Gastrocnemius medialis (tissue), 4 donors: ENCODE data around the gene SLC5A8.

Source experiments
- CTCF ChIP-seq, 5 experiments: fragments of 450-650 bp in 3 of 5; fragments of 200-600 bp in 2 of 5; sonication (generic) in 2 of 5; IDR thresholded peaks in 4 of 5; conservative IDR thresholded peaks in 1 of 5; 1 replicate in 4 of 5; 2 replicates in 1 of 5; pipeline ENCODE4 v1.5.1; 2016 to 2019; ENCODE audit warnings: antibody characterized with exemption in 5 of 5, mild to moderate bottlenecking in 3 of 5, moderate library complexity in 3 of 5
- POLR2A ChIP-seq, 2 donors: fragments of 450-650 bp; IDR thresholded peaks; one replicate each; pipeline ENCODE4 v1.6.1; 2017; ENCODE audit warnings: antibody characterized with exemption in 2 of 2, mild to moderate bottlenecking in 2 of 2, moderate library complexity in 2 of 2

DNA sequence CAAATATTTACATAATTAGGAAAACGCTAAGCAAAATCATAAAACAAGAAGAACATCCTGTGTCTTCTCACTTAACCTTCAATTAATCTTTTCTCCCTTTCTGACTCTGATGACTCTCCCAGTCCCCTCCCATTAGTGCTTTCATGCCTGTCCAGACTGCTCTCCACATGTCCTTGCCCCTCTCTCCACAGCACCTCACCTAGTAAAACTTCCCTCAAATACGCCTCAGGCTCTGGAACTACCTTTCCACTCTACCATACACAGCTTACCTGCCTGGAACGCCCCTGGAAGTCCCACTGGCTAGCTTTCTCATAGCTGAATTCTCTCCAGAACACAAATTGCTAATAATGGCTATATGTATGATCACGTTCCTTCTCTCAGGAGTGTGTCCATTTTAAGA is 44.7 kb downstream of the SLC5A8 start:
- TF ChIP-seq CTCF (IDR thresholded peaks at IDR 0.05 in 4 of 5, conservative IDR thresholded peaks at IDR 0.05 in 1 of 5) = no peak
- TF ChIP-seq POLR2A (IDR thresholded peaks at IDR 0.05) = no peak
